HG03159 (cell line): ENCODE data around the gene GPHA2.
A peak's percentile ranks its signal among the peaks of the same experiment; 100 is the strongest.

ENCODE experiments used
- ATAC-seq: cut with Tn5 transposase; IDR thresholded peaks from one replicate; pipeline ENCODE4 v1.9.1; 2021; ENCODE audit warnings: mild to moderate bottlenecking, moderate library complexity; ENCODE audit not compliant: unreplicated experiment

Gene GPHA2

DNA sequence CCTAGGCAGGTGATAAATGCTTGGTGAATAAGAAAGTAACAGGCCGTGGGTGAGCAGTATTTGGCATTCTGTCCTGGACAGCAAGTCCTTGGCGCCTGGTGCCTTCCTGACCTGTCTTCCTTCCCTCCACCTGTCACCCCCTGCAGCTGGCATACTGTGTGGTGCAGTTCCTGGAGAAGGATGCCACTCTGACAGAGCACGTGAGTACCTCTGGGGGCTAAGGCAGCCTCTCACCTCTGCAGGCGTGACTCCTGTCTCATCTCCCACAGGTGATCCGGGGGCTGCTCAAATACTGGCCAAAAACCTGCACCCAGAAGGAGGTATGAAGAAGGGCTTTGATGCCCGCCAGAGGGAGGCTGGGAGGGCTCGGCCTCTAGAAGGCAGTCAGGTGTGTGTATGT, 4.4 kb downstream of the GPHA2 start:
- ATAC-seq, result no peak

DNA sequence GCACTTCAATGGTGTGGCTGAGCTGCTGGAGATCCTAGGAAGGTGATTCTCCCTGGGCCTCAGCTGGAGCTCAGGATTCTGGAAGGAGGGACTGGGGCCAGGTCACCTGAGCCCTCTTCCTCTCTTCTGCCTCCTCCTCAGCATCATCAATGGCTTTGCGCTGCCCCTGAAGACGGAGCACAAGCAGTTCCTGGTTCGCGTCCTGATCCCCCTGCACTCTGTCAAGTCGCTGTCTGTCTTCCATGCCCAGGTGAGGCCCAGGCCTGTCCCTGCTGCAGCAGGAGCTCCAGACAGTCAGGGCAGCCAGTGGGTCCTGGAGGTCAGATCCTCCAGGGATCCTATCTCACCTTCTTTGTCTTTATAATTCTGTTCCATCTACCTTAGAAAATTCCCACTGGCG, 5.4 kb downstream of the GPHA2 start:
- no peak for ATAC-seq

DNA sequence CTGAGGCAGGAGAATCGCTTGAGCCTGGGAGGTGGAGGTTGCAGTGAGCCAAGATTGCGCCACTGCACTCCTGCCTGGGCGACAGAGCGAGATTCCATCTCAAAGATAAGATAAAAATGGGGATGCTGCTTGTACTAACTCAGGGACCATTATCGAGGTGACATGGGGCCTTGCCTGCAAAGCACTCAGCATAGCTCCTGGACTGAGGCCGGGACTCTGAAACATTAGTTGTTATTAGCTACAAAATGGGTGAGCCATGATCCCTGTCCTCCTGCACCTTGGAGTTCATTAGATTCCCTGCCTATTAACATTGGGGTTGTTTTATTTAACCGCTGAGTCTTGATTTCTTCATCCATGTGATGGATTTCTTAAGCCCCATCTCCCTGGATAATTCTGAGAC, 6.1 kb downstream of the GPHA2 start:
- ATAC-seq, result no peak

DNA sequence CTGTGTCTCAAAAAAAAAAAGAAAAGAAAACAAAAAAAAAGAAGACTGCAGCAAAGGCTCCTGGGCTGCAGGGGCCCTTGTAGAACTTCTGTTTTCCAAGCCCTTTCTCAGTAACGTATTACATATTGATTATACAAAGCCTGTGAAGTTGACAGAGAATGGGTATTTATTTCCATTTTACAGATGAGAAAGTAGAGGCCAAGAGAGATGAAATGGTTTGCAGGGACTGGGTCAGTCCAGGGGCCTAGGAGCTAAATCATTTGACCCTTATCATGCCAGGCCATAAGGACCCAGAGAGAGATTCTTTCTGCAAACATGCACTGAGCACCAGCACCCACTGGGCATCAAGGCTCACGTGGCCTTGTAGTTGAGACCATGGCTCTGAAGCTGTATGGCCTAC, 6.7 kb downstream of the GPHA2 start:
- no peak for ATAC-seq

DNA sequence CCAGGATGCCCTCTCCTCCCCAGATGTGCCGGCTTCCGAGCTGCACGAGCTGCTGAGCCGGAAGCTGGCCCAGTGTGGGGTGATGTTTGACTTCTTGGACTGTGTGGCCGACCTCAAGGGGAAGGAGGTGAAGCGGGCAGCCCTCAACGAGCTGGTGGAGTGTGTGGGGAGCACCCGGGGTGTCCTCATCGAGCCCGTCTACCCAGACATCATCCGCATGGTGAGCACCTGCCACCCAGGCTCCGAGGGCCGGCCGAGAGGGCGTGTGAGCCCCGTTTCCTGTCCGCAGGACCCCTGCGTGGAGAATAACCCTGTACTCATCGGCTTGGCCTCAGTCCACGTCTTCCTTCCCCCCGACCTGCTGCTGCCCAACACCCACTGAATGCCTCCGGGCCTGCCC, 9.0 kb downstream of the GPHA2 start:
- ATAC-seq, result no peak

DNA sequence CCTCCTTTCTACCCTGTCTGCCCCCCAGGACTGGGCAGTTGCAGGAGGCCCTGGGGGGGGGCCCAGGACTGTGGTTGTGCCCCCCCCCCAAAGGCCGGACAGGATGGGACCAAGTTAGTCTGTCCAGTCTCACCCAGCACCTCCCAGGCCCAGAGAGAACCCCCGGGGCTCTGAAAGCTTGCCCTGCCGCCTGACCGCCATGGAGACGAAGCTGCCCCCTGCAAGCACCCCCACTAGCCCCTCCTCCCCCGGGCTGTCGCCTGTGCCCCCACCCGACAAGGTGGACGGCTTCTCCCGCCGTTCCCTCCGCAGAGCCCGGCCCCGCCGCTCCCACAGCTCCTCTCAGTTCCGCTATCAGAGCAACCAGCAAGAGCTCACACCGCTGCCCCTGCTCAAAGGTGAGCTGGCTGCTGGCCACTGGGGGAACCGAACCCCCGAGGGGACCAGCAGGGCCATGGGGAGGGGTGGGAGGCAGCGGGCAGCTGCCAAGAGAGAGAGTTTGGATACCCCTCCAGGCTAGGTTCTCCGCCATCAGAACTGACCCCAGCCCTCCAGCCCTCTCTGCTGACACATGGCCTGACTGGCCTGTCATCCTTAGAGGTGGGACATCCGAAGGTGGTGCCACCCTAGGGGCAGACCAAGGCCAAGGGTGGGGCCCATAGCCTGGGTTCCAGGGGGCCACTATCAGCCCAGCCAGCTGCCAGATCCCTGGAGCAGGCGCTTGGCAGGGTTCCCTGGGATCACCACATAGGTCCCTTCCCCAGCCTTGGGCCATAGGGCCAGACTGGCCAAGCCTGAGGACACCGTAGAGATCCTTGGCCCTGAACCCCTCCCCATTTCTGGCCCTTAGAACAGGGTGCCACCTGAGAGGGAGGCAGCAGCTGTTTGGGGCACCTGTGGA, 9.9 kb downstream of the GPHA2 start:
- no peak for ATAC-seq

DNA sequence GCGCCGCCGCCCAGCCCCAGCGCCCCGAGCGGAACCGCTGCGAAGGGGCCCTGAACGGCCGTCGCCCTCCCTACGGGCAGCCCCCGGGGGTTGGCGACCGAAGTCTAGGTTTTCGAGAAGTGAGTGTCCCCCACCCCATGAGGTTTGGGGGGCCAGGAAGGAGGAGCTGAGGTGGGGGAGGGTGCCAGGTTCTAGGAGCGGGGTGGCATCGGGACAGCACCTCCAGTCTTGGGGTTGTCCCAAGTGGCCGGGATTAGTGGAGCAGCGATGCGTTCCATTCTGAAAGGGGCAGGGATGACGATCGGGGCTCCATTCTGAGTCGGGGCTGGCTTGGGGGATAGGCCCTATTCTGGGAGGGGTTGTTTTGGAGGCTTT, 10.8 kb downstream of the GPHA2 start:
- no peak for ATAC-seq

DNA sequence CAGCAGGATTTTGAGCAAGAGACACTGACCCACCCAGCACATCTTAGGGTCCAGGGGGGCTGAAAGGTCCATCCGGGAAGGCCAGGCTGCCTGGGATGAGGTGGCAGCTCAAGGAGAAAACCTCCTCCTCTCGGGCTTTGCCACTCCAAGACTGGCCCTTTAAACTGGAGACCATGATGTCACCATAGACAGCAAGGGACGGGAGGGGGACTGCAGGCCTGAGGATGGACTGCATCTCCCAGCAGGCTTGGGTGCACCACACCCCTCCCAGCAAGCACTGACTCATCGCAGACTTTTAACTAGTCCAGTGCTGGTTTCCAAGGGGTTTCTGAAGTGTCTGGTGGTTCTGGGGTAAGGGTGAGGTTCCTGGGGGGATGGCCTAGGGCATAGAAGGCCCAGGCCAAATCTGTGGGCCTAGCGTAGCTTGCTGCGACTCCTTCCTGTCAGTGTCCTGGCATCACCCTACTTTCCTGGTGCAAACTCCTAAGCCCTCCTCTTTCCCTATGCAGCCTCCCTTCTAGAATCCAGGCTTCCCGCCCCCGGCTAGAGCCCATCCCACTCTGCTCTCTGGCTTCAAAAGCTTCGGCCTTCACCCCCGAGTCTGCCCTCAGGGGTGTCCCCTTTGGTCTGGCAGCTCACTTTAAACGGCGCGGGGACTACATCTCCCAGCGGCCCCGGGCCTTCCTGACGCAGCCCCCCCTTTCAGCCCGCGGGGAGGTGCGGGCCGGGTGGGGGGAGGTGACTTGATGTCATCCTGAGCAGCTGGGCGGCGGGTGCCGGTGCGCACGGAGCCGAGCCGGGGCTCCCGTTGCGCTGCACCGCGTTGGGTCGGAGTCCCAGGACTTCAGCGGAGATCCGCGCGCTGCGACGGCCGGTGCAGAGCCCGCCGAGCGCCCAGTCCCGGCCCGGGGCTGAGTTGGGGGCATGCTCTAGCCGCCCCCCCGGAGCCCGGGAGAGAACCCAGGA, 11.5 kb downstream of the GPHA2 start, which contains the start of gene PPP2R5B:
TSS of gene PPP2R5B (plus strand) at position 746 of the 966 bp plus-strand sequence. CDS start 1,046 bp downstream, outside the sequence.
- ATAC-seq, result peak; percentile 79

DNA sequence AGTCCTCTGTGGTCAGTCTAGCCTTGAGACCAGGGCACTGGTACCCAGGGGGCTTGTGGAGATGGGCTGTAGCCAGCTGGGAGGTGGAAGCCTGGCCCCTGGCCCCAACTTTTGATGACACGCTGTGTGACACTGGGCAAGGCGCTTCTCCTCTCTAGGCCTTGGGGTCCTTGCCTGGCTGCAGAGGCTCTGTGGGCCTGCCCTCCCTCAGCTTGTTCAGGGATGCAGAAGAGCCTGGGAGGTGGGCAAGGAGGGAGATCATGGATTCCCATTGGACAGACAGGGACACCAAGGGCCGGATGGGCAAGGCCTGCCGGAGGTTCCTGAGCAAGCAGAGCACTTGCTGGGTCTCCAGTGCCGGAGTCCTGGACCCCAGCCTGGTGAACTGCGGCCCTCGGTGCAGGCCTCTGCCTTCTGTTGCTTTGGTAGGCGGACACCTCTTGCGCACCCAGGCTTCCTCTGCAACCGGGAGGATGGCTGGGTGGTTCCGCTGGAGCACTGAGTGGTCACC, 12.5 kb downstream of the GPHA2 start:
- ATAC-seq, result no peak

DNA sequence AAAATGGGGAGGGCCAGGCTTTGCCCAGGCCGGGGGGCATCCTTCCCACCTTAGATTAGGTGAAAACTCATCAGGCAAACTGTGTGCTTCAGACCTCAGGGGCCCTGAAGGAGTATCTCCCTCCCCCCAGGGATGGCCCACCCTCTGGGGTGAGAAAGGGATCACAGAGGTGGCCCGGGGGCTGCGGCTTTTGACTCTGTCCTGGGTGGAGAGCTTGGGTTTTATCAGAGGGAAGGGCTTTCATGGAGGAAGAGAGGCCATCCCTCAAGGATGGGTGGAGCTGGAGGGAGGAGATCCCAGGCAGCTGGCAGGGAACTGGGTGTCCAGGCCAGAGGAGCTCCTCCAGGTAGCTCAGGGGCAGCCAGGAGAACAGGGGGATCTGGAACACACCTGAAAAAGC, 14.3 kb downstream of the GPHA2 start:
- no peak for ATAC-seq

DNA sequence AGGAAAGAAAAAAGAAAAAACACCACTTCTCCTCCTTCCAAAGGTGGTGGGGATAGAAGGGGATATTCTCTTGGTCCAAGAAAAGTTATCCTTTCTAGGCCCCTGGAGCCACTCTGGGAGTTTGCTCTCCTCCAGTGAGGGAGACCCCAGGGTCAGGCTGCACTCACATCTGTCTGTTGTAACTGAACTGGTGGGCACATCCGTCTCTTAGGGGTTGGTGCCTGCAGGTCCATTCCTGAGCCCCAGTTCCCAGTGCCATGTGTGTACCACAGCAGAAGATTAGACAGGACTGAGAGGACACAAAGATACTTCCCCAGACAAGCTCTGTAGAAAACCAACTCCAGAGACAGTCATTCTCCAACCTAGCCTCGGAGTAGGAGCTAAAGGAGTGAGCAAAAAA, 15.6 kb downstream of the GPHA2 start:
- no peak for ATAC-seq

DNA sequence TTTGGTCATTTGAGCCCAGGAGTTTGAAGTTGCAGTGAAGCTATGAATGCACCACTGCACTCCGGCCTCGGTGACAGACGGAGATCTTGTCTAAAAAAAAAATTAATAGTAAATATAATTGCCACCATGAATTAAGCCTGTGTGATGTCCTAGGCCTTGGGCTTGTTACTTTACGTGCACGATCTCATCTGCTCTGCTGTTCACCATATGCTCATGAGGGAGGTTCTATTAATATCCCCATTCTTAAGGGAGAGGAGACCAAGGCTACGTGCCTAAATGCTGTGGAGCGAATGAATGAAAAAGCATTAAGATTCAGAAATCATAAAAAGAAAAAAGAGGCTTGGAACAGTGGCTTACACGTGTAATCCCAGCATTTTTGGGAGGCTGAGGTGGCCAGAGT, 16.1 kb downstream of the GPHA2 start:
- ATAC-seq, result no peak

DNA sequence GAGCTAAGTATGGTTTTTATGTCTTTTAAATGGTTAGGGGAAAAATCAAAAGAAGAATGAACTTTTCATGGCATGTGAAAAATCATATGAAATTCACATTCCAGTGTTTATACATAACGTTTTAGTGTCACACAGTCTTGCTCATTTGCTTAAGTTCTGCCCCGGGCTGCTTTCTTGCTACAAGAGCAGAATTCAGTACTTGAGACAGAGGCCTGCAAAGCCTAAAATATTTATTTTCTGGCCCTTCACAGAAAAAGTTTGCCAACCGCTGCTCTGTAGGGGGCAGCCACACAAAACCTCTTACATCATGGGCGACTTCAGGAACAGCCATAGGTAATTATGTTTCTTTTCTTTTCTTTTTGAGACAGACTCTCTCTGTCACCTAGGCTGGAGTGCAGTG, 17.7 kb downstream of the GPHA2 start:
- ATAC-seq, result no peak

DNA sequence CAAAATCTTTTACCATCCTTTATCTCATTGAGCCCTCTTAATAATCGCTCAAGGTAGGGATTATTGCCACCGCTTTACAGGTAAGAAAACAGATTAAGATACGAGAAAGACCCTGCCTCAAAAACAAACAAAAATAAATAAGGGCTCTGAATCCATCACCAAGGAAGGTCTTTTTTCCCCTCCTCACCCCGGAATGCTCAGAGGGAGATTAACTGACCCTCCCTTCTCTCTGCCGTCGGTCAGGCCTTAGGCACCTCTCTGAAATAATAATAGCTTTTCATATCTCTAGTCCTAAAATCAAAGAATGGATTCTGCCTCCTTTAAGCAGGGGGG, 18.1 kb downstream of the GPHA2 start:
- no peak for ATAC-seq

DNA sequence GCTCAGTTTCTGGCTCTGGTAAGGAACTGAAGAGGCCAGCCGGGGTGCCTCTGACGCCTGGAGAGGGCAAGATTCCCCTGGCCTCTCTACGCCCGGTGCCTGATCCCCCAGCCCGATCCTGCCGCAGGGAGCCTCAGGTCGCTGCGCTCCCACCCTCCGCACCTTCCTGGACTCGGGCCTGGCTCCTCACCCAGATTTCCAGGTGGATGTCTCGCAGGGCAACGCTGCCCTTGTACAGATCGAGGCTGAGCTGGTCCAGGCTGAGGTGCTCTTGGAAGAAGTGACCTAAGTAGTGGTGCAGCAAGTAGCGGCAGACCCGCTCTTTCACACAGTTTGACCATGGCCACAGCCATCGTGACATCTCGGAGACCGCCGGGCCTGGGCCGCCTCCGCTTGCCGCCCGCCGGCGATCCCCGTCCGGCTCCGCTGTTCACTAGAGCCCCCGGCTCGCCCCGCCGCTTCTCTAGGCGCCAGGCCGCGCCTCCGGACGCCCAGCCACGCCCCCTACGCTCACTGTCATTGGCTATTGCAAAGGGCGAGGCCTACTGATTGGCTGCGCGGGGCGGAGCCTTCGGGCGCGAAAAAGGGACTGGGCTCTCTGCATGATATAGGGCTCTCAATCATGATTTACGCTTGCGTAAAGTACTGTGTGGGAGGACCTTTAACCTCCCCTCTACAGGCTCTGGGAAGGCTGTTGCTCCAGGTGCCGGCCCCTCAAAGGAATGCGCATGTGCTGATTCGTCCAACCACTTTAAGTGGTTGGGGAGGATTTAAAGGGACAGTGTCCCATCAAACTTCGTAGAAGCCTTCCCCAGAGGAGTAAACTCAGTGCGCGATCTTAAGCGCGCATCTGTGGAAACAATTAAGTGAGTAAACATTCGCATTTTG, 18.7 kb downstream of the GPHA2 start, which contains the start of gene ATG2A:
TSS of gene ATG2A (minus strand) at position 435 of the 888 bp plus-strand sequence. CDS start at position 361, 74 bp downstream.
- ATAC-seq, result peak; percentile 90

DNA sequence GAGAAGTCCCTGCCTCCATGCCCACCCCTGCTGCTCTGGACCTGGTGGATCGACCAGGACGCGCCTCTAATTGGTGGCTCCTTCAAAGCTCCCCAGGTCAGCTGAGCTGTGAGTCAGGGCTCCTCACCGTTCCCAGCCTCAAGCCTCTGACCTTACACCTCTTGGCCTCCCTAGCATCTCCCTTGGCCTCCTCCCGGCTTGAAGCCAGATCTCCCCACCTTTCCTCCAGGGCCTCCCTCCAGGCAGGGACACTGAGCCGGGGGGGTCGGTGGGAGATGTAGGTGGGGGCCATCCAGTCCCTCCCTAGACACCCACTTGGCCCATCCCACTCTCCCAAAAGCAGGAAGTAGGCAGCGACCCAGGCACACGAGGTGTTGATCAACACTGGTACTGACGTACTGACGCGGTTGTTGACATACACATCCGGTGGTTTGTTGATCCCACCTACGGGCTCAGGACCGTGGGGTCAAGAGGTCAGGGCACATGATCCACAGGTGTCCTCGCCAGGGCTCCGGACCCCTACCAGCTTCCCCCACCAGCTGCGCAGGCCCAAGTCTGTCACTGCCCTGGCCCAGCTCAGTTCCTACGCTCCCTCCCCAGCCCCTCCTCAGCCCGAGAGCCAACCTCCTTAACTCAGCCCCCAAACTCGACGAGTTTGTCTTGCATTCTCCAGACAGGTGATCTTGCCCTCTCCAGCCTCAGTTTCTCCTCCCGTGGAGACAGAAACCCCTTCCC, 19.5 kb downstream of the GPHA2 start:
- ATAC-seq, result peak; percentile 16

DNA sequence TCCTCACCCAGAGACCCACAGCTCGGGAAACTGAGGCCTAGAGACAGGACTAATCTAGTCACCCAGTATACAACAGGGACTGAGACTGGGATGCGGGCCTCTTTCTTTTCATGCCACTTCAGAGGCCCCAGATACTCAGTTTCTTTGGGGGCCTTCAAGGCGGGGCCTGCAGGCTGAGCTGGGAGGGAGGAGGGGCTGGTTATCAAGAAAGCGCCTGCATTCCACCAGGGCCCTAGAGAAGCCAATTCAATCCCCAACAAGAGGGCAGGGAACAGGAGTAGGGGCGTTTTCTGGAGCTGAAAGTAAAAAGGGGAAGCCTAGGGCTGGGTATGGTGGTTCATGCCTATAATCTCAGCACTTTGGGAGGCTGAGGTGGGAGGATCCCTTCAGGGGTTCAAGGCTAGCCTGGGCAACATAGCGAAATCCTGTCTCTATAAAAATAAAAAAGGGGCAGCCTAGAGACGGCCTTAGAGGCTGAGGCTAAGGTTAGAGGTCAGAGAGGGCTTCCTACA, 20.3 kb downstream of the GPHA2 start:
- no peak for ATAC-seq

DNA sequence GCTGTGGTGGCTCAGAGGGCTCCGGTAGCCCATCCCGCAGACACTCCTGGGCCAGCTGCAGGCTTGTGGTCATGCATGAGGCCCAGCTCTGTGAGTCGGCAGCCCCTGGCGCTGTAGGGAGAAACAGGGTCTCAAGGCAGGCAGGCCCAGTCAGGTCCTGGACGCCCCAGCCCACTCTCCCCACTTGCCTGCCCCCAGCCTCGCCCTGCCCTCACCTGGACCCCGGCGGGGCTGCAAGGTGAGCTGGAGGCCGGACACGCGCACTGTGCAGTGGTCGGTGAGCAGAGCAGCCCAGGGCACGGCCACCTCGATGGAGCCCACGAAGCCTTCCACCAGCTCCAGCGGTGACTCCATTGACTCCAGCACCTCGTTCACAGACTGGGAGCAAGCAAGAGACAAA, 21.6 kb downstream of the GPHA2 start:
- ATAC-seq, result no peak

DNA sequence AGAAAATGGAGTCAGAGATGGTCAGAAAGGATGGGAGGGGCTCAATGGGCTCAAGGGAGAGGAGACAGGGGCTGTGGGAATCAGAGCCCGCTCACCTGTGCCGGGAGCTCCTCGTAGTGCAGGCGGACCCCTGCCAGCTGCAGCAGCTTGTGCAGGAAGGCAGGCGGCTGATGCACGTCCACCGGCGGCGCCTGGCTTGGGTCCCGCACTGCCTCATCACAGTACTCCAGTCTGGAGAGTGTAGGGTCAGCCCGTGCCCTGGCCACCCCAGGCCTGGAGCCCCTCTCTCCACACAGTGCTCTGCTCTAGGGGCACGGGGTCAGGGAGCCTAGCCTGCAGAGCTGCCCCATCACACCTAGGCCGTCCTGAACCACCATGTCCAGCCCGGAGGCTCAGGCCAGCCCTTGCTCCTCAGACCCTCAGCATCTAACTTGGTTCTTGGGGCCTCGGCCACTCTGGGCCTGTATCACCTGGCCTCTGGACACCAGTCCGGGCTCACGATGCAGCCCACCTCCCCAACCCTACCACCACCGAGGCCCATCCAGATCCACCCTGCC, 22.4 kb downstream of the GPHA2 start:
- no peak for ATAC-seq
